Liver (tissue), 9 donors: Measurements from ENCODE around the gene NKAIN2. TPM values are rescaled to one million over a fixed set of nuclear protein-coding genes. Genes with fewer than 3 reads are reported as not detected.

Experiments used
- DNase-seq: peaks from one replicate; pipeline ENCODE4 v3.0.0-alpha.2; 2017; ENCODE audit warnings: low spot score
- H3K27ac ChIP-seq, 2 donors: one replicate each; pipeline ENCODE4 v1.7.0; 2013; ENCODE audit warnings: inconsistent platforms in 2 of 2, low read length in 2 of 2, control low read depth in 1 of 2, low read depth in 1 of 2, mild to moderate bottlenecking in 1 of 2
- H3K27me3 ChIP-seq, 4 donors: one replicate each; pipeline versions ENCODE4 v1.6.1 to v1.7.0; 2013; ENCODE audit warnings: low read length in 3 of 4, inconsistent platforms in 1 of 4, mild to moderate bottlenecking in 1 of 4, moderate library complexity in 1 of 4; ENCODE audit not compliant: control insufficient read depth in 4 of 4, insufficient read depth in 4 of 4
- H3K36me3 ChIP-seq, 4 donors: one replicate each; pipeline versions ENCODE4 v1.6.1 to v1.7.0; 2013; ENCODE audit warnings: low read length in 3 of 4, mild to moderate bottlenecking in 3 of 4, low read depth in 1 of 4, moderate library complexity in 1 of 4; ENCODE audit not compliant: control insufficient read depth in 4 of 4, insufficient read depth in 3 of 4
- H3K4me1 ChIP-seq, 4 donors: one replicate each; pipeline versions ENCODE4 v1.6.1 to v1.7.0; 2013; ENCODE audit warnings: low read length in 3 of 4, mild to moderate bottlenecking in 3 of 4, moderate library complexity in 1 of 4; ENCODE audit not compliant: control insufficient read depth in 4 of 4, insufficient read depth in 4 of 4
- H3K4me3 ChIP-seq, 3 donors: one replicate each; pipeline versions ENCODE4 v1.6.1 to v1.7.0; 2013; ENCODE audit warnings: low read length in 3 of 3, control low read depth in 1 of 3, low read depth in 1 of 3, mild to moderate bottlenecking in 1 of 3
- H3K9ac ChIP-seq, 2 donors: one replicate each; pipeline ENCODE4 v1.7.0; 2013; ENCODE audit warnings: low read length in 2 of 2, mild to moderate bottlenecking in 2 of 2, moderate library complexity in 2 of 2, control low read depth in 1 of 2, low read depth in 1 of 2
- H3K9me3 ChIP-seq, 4 donors: one replicate each; pipeline versions ENCODE4 v1.6.1 to v1.7.0; 2013; ENCODE audit warnings: low read length in 3 of 4; ENCODE audit not compliant: control insufficient read depth in 4 of 4
- ATF3 ChIP-seq: IDR thresholded peaks from 2 replicates; pipeline ENCODE4 v1.6.1; 2016; ENCODE audit warnings: antibody characterized with exemption
- CTCF ChIP-seq: fragments of 150-350 bp; IDR thresholded peaks from 2 replicates; pipeline ENCODE4 v1.5.1; 2017; ENCODE audit warnings: improper control_type of control experiment, low read depth, low read length; ENCODE audit not compliant: missing input control
- EGR1 ChIP-seq, 2 donors: IDR thresholded peaks; 2 replicates each; pipeline ENCODE4 v1.6.1; 2016 to 2018; ENCODE audit warnings: antibody characterized with exemption in 2 of 2, low read depth in 2 of 2
- FOXA1 ChIP-seq: IDR thresholded peaks from 2 replicates; pipeline ENCODE4 v1.6.1; 2016; ENCODE audit warnings: antibody characterized with exemption
- FOXA2 ChIP-seq: IDR thresholded peaks from 2 replicates; pipeline ENCODE4 v1.6.1; 2016; ENCODE audit warnings: antibody characterized with exemption
- GABPA ChIP-seq, 2 donors: IDR thresholded peaks in 1 of 2; conservative IDR thresholded peaks in 1 of 2; 2 replicates each; pipeline ENCODE4 v1.6.1; 2016; ENCODE audit warnings: antibody characterized with exemption in 2 of 2, mild to moderate bottlenecking in 1 of 2, moderate library complexity in 1 of 2
- HNF4A ChIP-seq, 2 donors: conservative IDR thresholded peaks; 2 replicates each; pipeline ENCODE4 v1.6.1; 2016; ENCODE audit warnings: antibody characterized with exemption in 2 of 2, mild to moderate bottlenecking in 2 of 2
- HNF4G ChIP-seq: IDR thresholded peaks from 2 replicates; pipeline ENCODE4 v1.6.1; 2016; ENCODE audit warnings: antibody characterized with exemption
- JUND ChIP-seq, 2 donors: IDR thresholded peaks; 2 replicates each; pipeline ENCODE4 v1.6.1; 2016; ENCODE audit warnings: antibody characterized with exemption in 2 of 2
- MAX ChIP-seq: IDR thresholded peaks from 2 replicates; pipeline ENCODE4 v1.6.1; 2016; ENCODE audit warnings: antibody characterized with exemption
- NR2F2 ChIP-seq: IDR thresholded peaks from 2 replicates; pipeline ENCODE4 v1.6.1; 2016; ENCODE audit warnings: antibody characterized with exemption
- RAD21 ChIP-seq, 2 donors: IDR thresholded peaks; 2 replicates each; pipeline ENCODE4 v1.6.1; 2016; ENCODE audit warnings: antibody characterized with exemption in 2 of 2, mild to moderate bottlenecking in 2 of 2
- REST ChIP-seq: IDR thresholded peaks from 2 replicates; pipeline ENCODE4 v1.6.1; 2016; ENCODE audit warnings: antibody characterized with exemption, mild to moderate bottlenecking
- RXRA ChIP-seq, 2 donors: IDR thresholded peaks; 2 replicates each; pipeline ENCODE4 v1.6.1; 2017 to 2018; ENCODE audit warnings: antibody characterized with exemption in 2 of 2, mild to moderate bottlenecking in 1 of 2
- SP1 ChIP-seq: IDR thresholded peaks from 2 replicates; pipeline ENCODE4 v1.6.1; 2018; ENCODE audit warnings: antibody characterized with exemption, mild to moderate bottlenecking
- TAF1 ChIP-seq: conservative IDR thresholded peaks from 2 replicates; pipeline ENCODE4 v1.6.1; 2016; ENCODE audit warnings: antibody characterized with exemption, mild to moderate bottlenecking
- YY1 ChIP-seq: IDR thresholded peaks from 2 replicates; pipeline ENCODE4 v1.6.1; 2016; ENCODE audit warnings: antibody characterized with exemption, mild to moderate bottlenecking
- ZBTB33 ChIP-seq: IDR thresholded peaks from 2 replicates; pipeline ENCODE4 v1.6.1; 2016; ENCODE audit warnings: antibody characterized with exemption
- WGBS: extraction: QIAGEN DNeasy Blood & Tissue Kit; methylation state at CpG from one replicate; pipeline ENCODE4 v1.1.7; 2013; 5-methylcytosine and 5-hydroxymethylcytosine counted together
- polyA plus RNA-seq, 2 donors: library from polyadenylated mRNA; stranded (reverse) in 1 of 2; unstranded in 1 of 2; fragments of 200-250 nt in 1 of 2; fragments of >200 nt in 1 of 2; fragmentation: Nextera tagmentation in 1 of 2; extraction: Ambion mirVana in 1 of 2; gene quantifications; one replicate each; pipeline versions ENCODE4 v1.2.1 to v1.2.3, GENCODE V29; 2013 to 2015
- total RNA-seq, 2 donors: library from RNA; depleted of rRNA; stranded (reverse); fragments of >200 nt; gene quantifications; one replicate each; pipeline ENCODE4 v1.2.3, GENCODE V29; 2014
- donor health status: healthy.
- donor health status: healthy.
- donor health status: healthy.
- donor health status: healthy.
- donor health status: healthy.

Gene NKAIN2
- total and polyA plus RNA-seq, 4 donors, result 0.05 to 0.14 TPM; not detected in 2

GRCh38 chr6:123902738-123903313 lies 99.2 kb downstream of the NKAIN2 start:
- H3K27ac ChIP-seq, result no peak overlapping the region
- no peaks in the 10 kb centered on the region for H3K27me3 ChIP-seq

More at GRCh38 chr6:123902738-123903313, 99.2 kb downstream of the NKAIN2 start:
- Histone ChIP-seq H3K36me3 (no peaks in the 10 kb centered on the region), H3K4me3 (no peak overlapping the region), H3K9ac (no peak overlapping the region), H3K9me3 (no peaks in the 10 kb centered on the region), H3K4me1 (no peaks in the 10 kb centered on the region)
- no peak for DNase-seq
- 81% methylated on average over 6 of the region's 6 CpGs for WGBS
- TF ChIP-seq SP1 (no peak), GABPA (IDR thresholded peaks at IDR 0.05 in 1 of 2, conservative IDR thresholded peaks at IDR 0.05 in 1 of 2) (no peak), ATF3 (no peak), EGR1 (IDR thresholded peaks at IDR 0.05; ENCODE audit: low read depth in 2 of 2) (no peak), FOXA2 (no peak), ZBTB33 (no peak), JUND (IDR thresholded peaks at IDR 0.05) (no peak), RXRA (IDR thresholded peaks at IDR 0.05) (no peak), MAX (no peak), YY1 (no peak), RAD21 (IDR thresholded peaks at IDR 0.05) (no peak), TAF1 (no peak), HNF4G (no peak), HNF4A (conservative IDR thresholded peaks at IDR 0.05) (no peak), NR2F2 (no peak), FOXA1 (no peak), CTCF (no peak), REST (no peak)
